HFFc6 (cell line): ENCODE results near the gene NACC1. TPM values are rescaled to one million over a fixed set of nuclear protein-coding genes. Genes with fewer than 3 reads are reported as not detected.

Experiments
- DNase-seq: peaks from one replicate; pipeline ENCODE4 v3.0.0-alpha.2; 2018
- H3K27ac Mint-ChIP-seq: 2 replicates; pipeline ENCODE4 v1.8.0; 2020; ENCODE audit warnings: mild to moderate bottlenecking, mixed read lengths
- H3K27me3 Mint-ChIP-seq: 2 replicates; pipeline ENCODE4 v1.8.0; 2021; ENCODE audit warnings: mild to moderate bottlenecking, moderate library complexity, mixed read lengths; ENCODE audit not compliant: insufficient read depth
- H3K36me3 Mint-ChIP-seq: 2 replicates; pipeline ENCODE4 v1.8.0; 2021; ENCODE audit warnings: low read depth, mixed read lengths
- H3K4me1 Mint-ChIP-seq: 2 replicates; pipeline ENCODE4 v1.8.0; 2020; ENCODE audit warnings: low read depth, mixed read lengths
- H3K4me3 Mint-ChIP-seq: 2 replicates; pipeline ENCODE4 v1.8.0; 2020; ENCODE audit warnings: mild to moderate bottlenecking, moderate library complexity, mixed read lengths
- H3K9me3 Mint-ChIP-seq: 2 replicates; pipeline ENCODE4 v1.8.0; 2020; ENCODE audit warnings: mild to moderate bottlenecking, mixed read lengths
- CTCF ChIP-seq: fragments of 200-600 bp; sonication (generic); IDR thresholded peaks from 2 replicates; pipeline ENCODE4 v1.5.0; 2021; ENCODE audit warnings: antibody characterized with exemption, mild to moderate bottlenecking
- total RNA-seq, 6 experiments: library from RNA; stranded (reverse); fragmentation: NEBNext Ultra II Directional; extraction: Animal tissue kit (Norgen Biotek cat#: 25700); gene quantifications; 2 replicates in 1 of 6; 3 replicates in 5 of 6; pipeline ENCODE4 v1.2.3, GENCODE V29; 2021

Gene NACC1
- total RNA-seq, 6 experiments from 2014 or later: 126 to 146 (median 139) TPM

GRCh38 chr19:13087795-13088537, 30.1 kb upstream of the NACC1 start:
- Mint-ChIP-seq H3K4me3 (no peak overlapping the region), H3K36me3 (peaks cover 12% of the 10 kb centered on the region; the same call in 1 of the 2 replicates), H3K9me3 (no peaks in the 10 kb centered on the region), H3K27ac (no peak overlapping the region), H3K4me1 (no peaks in the 10 kb centered on the region; the same call in 1 of the 2 replicates), H3K27me3 (peaks cover 5% of the 10 kb centered on the region)
- no peak for DNase-seq
- no peak for TF ChIP-seq CTCF

GRCh38 chr19:13089139-13089856, 28.8 kb upstream of the NACC1 start:
- Mint-ChIP-seq H3K4me3 (no peak overlapping the region), H3K4me1 (no peaks in the 10 kb centered on the region; the same call in 1 of the 2 replicates), H3K9me3 (no peaks in the 10 kb centered on the region), H3K36me3 (peaks cover 11% of the 10 kb centered on the region; the same call in 1 of the 2 replicates), H3K27ac (no peak overlapping the region), H3K27me3 (peaks cover 4% of the 10 kb centered on the region)
- peak; percentile 70 for TF ChIP-seq CTCF
- no peak for DNase-seq

- Mint-ChIP-seq H3K27ac (no peak overlapping the region), H3K9me3 (no peaks in the 10 kb centered on the region), H3K4me1 (no peaks in the 10 kb centered on the region; the same call in 1 of the 2 replicates), H3K36me3 (0 out of 2 replicates have a peak, but pooled peaks cover 8% of the 10 kb centered on the region), H3K27me3 (peaks cover 1% of the 10 kb centered on the region), H3K4me3 (no peak overlapping the region)
- no peak for TF ChIP-seq CTCF
- DNase-seq: no peak
Measured at GRCh38 chr19:13089857-13090507, 28.1 kb upstream of the NACC1 start.

GRCh38 chr19:13090511-13091231, 27.4 kb upstream of the NACC1 start:
- Mint-ChIP-seq H3K4me1 (no peaks in the 10 kb centered on the region; the same call in 1 of the 2 replicates), H3K4me3 (no peak overlapping the region), H3K36me3 (0 out of 2 replicates have a peak, but pooled peaks cover 8% of the 10 kb centered on the region), H3K9me3 (no peaks in the 10 kb centered on the region), H3K27me3 (peaks cover 1% of the 10 kb centered on the region), H3K27ac (no peak overlapping the region)
- TF ChIP-seq CTCF: no peak
- no peak for DNase-seq
